ENCODE data around the gene PRSS8. TPM values are rescaled to one million over a fixed set of nuclear protein-coding genes. Genes with fewer than 3 reads are reported as not detected.

PRSS8 gene
- total RNA-seq, 2 donors from 2014 or later: 337 to 347 TPM

DNA sequence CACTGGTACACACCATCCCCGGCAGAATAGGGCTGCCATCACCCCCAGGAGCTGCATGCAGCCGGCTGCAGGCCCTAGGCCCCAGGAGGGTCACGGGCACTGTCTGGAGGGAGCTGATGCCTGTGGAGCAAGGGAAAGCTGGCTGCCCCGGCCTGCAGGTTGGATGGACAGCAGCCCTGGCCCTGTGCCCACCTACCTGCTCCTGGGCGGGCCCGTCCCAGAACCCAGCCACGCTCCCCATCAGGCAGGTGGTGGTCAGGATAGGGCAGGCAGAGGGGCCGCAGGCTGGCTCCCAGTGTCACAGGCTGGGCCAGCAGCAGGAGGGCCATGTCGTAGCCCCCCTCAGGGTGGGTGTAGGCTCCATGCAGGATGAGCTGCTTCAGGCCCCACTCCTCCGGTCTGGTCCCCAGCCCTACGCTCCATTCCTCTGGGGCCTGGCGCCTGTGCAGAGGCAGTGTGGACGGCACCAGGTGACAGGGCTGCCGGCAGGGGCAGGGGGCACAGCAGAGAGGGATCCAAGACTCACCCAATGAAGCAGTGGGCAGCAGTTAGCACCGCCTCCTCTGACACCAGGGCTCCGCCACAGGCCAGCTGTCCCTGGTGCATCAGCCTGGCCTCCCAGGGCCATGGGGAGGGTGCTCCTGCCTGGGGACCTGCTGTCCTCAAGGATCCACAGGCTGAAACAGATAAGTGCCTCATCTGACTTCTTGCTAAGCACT is 50.8 kb downstream of the PRSS8 start:
- DNase-seq: no peak
- H3K27me3 ChIP-seq: no peaks in the 10 kb centered on the region
- H3K9me3 ChIP-seq: no peaks in the 10 kb centered on the region
- H3K9ac ChIP-seq (ENCODE audit: low read depth in 2 of 2, low read length in 2 of 2): no peak overlapping the region
- H3K4me3 ChIP-seq: no peak overlapping the region
- TF ChIP-seq, protein P1, sequence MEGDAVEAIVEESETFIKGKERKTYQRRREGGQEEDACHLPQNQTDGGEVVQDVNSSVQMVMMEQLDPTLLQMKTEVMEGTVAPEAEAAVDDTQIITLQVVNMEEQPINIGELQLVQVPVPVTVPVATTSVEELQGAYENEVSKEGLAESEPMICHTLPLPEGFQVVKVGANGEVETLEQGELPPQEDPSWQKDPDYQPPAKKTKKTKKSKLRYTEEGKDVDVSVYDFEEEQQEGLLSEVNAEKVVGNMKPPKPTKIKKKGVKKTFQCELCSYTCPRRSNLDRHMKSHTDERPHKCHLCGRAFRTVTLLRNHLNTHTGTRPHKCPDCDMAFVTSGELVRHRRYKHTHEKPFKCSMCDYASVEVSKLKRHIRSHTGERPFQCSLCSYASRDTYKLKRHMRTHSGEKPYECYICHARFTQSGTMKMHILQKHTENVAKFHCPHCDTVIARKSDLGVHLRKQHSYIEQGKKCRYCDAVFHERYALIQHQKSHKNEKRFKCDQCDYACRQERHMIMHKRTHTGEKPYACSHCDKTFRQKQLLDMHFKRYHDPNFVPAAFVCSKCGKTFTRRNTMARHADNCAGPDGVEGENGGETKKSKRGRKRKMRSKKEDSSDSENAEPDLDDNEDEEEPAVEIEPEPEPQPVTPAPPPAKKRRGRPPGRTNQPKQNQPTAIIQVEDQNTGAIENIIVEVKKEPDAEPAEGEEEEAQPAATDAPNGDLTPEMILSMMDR (IDR thresholded peaks at IDR 0.05): no peak
- no peaks in the 10 kb centered on the region for H3K36me3 ChIP-seq
- intact Hi-C loops (cut with DNase I): no loop called here
- H3K4me1 ChIP-seq: no peaks in the 10 kb centered on the region
- H3K27ac ChIP-seq: no peak overlapping the region

DNA sequence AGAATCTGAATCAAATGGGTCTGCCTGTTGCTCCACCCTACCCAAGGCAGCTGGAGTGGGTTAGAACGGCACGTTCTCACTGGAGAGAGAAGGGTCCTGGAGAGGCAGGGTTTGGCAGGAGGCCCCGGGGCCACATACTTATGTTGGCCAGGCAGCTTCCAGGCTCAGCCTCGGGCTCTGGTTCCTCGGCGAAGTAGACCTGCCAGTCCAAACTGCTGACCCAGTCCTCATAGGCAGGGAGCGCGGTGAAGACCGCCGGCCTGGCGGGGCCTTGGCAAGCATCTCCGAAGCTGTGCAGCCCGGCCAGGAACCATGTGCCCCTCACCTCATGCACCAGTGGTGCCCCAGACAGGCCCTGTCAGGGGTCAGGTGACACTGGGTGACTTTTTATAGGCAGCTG is 51.5 kb downstream of the PRSS8 start:
- Histone ChIP-seq H3K36me3 (peaks cover 5% of the 10 kb centered on the region), H3K4me3 (no peak overlapping the region), H3K4me1 (no peaks in the 10 kb centered on the region), H3K9me3 (no peaks in the 10 kb centered on the region), H3K27ac (no peak overlapping the region), H3K27me3 (no peaks in the 10 kb centered on the region), H3K9ac (ENCODE audit: low read depth in 2 of 2, low read length in 2 of 2) (no peak overlapping the region)
- DNase-seq: no peak
- TF ChIP-seq, protein P1 (IDR thresholded peaks at IDR 0.05): no peak
- intact Hi-C loops (cut with DNase I): no loop called here

DNA sequence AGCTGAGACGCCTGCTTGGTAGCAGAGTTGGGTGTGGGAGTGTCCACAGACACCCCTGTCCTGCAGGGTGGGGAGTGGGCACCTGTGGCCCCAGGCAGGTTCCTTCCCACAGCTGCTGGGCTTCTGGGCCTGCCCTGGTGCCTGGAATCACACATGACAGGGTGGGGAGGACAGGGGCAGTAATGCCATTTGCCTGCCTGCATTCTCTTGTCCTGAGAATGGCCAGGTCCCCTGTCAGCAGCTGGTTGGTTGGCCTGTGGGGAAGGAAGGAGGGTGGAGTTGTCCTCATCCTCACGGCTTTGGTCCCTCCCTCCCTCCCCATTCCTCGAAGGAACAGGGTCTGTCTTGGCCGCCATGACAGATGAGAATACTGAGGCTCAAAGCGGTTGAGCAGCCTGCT is 52.0 kb downstream of the PRSS8 start:
- H3K36me3 ChIP-seq: peaks cover 9% of the 10 kb centered on the region
- intact Hi-C loops (cut with DNase I): no loop called here
- H3K27me3 ChIP-seq: no peaks in the 10 kb centered on the region
- H3K4me3 ChIP-seq: no peak overlapping the region
- no peak overlapping the region for H3K27ac ChIP-seq
- TF ChIP-seq, protein P1 (IDR thresholded peaks at IDR 0.05): no peak
- no peaks in the 10 kb centered on the region for H3K4me1 ChIP-seq
- no peak for DNase-seq
- no peak overlapping the region for H3K9ac ChIP-seq (ENCODE audit: low read depth in 2 of 2, low read length in 2 of 2)
- H3K9me3 ChIP-seq: no peaks in the 10 kb centered on the region

DNA sequence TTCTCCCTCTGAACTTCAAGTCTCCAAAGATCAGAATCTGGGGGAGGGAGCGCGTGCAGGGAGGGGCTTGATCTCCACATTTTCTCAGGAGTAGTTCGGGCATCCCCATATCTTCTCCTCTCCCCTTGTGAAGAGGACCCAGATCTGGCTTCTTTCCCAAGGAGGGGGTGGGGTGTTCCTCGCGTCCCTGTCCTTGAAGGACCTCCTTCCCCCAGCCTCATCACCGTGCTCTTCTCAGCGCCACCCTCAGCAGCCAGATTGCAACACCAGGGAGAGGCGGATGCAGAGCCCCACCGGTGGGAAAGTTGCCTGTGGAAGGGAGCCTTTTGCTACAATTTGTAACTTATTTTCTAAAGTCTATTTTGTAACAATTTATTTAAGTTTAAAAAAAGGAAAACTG is 52.4 kb downstream of the PRSS8 start:
- Histone ChIP-seq H3K27ac (no peak overlapping the region), H3K9me3 (no peaks in the 10 kb centered on the region), H3K36me3 (peaks cover 12% of the 10 kb centered on the region), H3K27me3 (no peaks in the 10 kb centered on the region), H3K9ac (ENCODE audit: low read depth in 2 of 2, low read length in 2 of 2) (no peak overlapping the region), H3K4me3 (no peak overlapping the region), H3K4me1 (no peaks in the 10 kb centered on the region)
- TF ChIP-seq, protein P1 (IDR thresholded peaks at IDR 0.05): no peak
- intact Hi-C loops (cut with DNase I): no loop called here
- DNase-seq: no peak

DNA sequence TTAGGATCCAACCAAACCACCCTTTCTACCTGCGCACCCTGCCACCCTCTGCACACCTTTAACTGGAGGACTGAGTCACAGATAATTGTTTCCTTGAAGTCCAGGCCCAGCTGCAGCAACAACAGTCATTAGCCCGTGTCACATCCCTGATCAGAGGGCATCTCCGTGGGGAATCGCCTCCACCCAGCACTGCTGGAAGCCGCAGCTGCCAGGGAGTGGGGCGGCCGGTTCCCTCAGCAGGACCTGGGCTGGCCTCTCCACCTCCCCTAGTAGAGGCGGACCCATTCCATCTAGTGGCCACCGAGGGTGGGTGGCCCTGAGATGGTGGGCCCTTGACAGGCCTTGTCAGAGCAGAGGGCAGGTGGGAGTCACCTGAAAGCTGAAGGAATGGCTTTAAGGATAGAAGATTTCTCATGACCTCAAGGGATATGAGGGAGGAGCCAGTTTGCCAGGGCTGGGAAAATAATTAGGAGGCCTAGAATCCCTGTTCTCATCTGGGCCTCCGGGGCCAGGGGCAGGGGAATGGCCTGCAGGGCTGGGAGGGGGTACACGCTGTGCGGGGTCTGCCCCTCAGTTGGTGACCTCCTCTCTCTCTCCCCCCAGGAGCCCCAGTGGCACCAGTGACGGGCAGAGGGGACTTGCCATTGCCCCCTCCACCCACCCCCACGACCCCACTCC is 53.0 kb downstream of the PRSS8 start:
- Histone ChIP-seq H3K36me3 (peaks cover 12% of the 10 kb centered on the region), H3K9me3 (no peaks in the 10 kb centered on the region), H3K27ac (no peak overlapping the region), H3K4me1 (no peaks in the 10 kb centered on the region), H3K4me3 (no peak overlapping the region), H3K9ac (ENCODE audit: low read depth in 2 of 2, low read length in 2 of 2) (no peak overlapping the region), H3K27me3 (no peaks in the 10 kb centered on the region)
- TF ChIP-seq, protein P1 (IDR thresholded peaks at IDR 0.05): no peak
- no peak for DNase-seq
- intact Hi-C loops (cut with DNase I): no loop called here

Other genes starting within 250 kb of the PRSS8 start
- 10 to 100 TPM; 19.9 to 34.5 TPM for gene BCL7C, start 241.7 kb downstream of the PRSS8 start, total RNA-seq
- gene CTF1, start 239.1 kb downstream of the PRSS8 start, total RNA-seq: 1 to 10 TPM in 1 of 2 donors, under 1 TPM in 1; 0.72 to 1.6 TPM
- 10 to 100 TPM; 21.9 to 44.8 TPM for gene FBXL19, start 212.2 kb downstream of the PRSS8 start, total RNA-seq
- 10 to 100 TPM; 14.3 to 22.1 TPM for gene ORAI3, start 186.7 kb downstream of the PRSS8 start, total RNA-seq
- gene SETD1A, start 178.0 kb downstream of the PRSS8 start, total RNA-seq: 10 to 100 TPM; 11.6 to 15.9 TPM
- gene HSD3B7, start 150.5 kb downstream of the PRSS8 start, total RNA-seq: 10 to 100 TPM; 19.0 to 20.9 TPM
- gene STX1B, start 125.1 kb downstream of the PRSS8 start, total RNA-seq: under 1 TPM; 0.35 to 0.52 TPM
- gene STX4, start 102.2 kb downstream of the PRSS8 start, total RNA-seq: 10 to 100 TPM; 70.8 to 71.4 TPM
- gene ZNF668, start 61.5 kb downstream of the PRSS8 start, total RNA-seq: 10 to 100 TPM in 1 of 2 donors, 1 to 10 TPM in 1; 7.8 to 12.8 TPM
- 10 to 100 TPM; 18.4 to 20.0 TPM for gene ZNF646, start 61.3 kb downstream of the PRSS8 start, total RNA-seq
- 1 to 10 TPM in 1 of 2 donors, under 1 TPM in 1; 0.77 to 2.6 TPM for gene PRSS53, start 46.8 kb downstream of the PRSS8 start, total RNA-seq
- 10 to 100 TPM; 39.5 to 50.3 TPM for gene VKORC1, start 40.9 kb downstream of the PRSS8 start, total RNA-seq
- gene BCKDK, start 27.3 kb downstream of the PRSS8 start, total RNA-seq: 10 to 100 TPM; 41.3 to 43.4 TPM
- 10 to 100 TPM; 42.2 to 69.5 TPM for gene KAT8, start 18.1 kb downstream of the PRSS8 start, total RNA-seq
- gene PRSS36, start 14.3 kb upstream of the PRSS8 start, total RNA-seq: 1 to 10 TPM; 3.6 to 6.4 TPM
- gene FUS, start 44.4 kb upstream of the PRSS8 start, total RNA-seq: 100 to 1,000 TPM; 134 to 252 TPM
- 100 to 1,000 TPM; 118 to 119 TPM for gene PYCARD, start 67.0 kb upstream of the PRSS8 start, total RNA-seq
- under 1 TPM in 1 of 2 donors, not detected in 1; 0.02 TPM for gene TRIM72, start 78.4 kb upstream of the PRSS8 start, total RNA-seq
- not detected for gene PYDC1, start 81.4 kb upstream of the PRSS8 start, total RNA-seq
- gene ITGAM, start 124.2 kb upstream of the PRSS8 start, total RNA-seq: 1 to 10 TPM; 2.7 to 3.7 TPM
- gene ITGAX, start 219.4 kb upstream of the PRSS8 start, total RNA-seq: 1 to 10 TPM; 1.4 to 5.9 TPM